GM21825 (cell line): Measurements from ENCODE around the gene PLEKHM3.

Experiments used
- ATAC-seq: cut with Tn5 transposase; IDR thresholded peaks from one replicate; pipeline ENCODE4 v1.9.1; 2021; ENCODE audit warnings: mild to moderate bottlenecking, moderate library complexity; ENCODE audit not compliant: unreplicated experiment

The PLEKHM3 gene

DNA sequence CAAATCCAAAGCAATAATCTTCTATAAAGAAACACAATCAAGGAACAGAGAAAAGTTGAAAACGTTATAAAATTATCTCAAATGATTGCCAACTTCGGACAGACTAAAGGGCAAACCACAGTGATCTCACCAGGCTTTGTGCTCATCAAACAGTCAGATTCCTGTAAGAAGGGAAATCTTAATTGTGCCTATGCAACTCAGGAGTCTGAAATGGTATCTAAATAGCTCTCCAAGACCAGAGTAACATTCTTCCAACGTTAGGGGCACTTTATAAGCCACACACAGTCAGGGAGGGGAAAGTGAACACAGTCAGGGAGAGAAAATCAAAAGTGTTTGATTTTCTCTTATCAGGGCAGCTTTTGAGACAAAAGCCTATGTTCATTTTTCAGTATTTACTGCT, 29.4 kb downstream of the PLEKHM3 start:
- ATAC-seq = no peak

DNA sequence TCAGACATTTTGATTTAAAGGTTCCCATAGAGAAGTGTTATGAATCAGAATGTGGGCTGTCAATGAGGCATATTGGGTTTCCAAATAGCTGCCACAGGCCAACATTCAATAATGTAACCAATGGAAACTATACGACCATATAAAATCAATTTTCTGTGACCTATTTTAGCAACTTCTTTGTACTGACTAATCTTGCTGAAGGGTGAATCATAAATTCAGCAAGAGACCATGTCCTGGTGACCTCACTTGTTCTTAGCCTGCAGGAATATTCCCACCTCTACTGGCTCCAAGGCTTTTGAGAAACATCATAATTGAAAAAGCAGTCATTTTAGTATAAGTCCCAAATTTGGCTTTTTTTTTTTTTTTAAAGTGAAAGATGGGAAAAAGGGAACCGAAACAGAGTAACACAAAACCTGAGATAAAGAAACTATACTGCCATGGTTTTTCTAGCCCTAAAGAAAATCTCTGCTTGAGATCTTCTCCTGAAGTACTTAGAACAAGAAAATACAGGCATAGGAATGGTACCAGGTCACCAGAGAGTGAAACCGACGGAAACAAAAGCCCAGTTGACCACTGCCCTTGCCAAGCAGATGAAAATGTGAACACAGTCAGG, 32.1 kb downstream of the PLEKHM3 start:
- no peak for ATAC-seq

DNA sequence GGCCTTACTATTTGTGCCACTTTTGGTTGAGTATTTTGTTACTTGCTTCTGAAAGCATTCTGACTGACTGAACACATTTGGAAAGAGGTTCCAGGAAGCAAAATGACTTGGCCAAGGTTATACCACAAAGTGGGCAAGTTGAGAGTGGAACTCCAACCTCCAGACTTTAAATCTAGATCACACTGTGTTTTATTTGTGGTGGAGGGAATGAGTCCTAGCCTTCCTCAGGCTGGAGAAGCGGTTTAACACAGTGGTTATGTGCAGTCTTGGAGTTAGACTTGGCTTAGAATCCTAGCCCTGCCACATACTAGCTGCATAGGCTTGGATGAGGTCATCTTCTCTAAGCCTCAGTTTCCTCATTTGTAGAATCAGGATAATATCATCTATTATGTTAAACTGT, 33.4 kb downstream of the PLEKHM3 start:
- ATAC-seq = no peak

DNA sequence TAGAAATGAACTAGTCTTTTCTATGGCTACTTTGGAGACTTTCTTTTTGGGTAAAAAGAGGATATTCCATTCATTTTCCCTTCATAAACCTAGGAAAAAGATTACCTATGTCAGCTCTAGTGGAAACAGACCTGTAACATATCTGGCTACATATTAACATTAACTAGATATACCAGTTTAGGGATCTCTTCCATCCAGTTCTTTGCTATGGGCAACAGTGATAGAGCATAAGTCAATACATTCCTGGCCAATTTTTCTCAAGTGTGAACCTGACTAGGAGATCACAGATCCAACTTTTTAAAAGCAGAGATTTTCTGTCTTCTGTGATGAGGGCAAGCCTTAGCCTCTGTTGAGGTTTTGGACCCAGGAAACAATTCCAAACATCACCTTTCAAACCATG, 34.5 kb downstream of the PLEKHM3 start:
- no peak for ATAC-seq

DNA sequence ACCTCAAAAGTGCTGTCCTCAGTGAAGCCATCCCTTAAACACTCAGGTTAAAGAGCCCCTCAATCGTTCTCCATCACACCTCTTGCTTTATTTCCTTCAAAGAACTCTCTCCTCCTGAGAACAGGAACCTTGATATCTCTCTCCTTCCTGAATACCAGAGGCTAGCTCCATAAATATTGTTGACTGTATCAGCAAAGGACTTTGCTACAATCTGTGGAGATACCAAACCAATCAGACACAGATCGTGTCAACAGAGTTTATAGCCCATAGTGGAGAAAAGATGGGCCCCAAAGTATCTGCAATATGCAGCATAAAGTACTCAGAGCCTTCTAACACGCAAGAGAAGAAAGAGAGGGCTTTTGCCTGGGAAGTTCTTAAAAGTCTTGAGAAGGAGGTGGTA, 36.4 kb downstream of the PLEKHM3 start:
- no peak for ATAC-seq

DNA sequence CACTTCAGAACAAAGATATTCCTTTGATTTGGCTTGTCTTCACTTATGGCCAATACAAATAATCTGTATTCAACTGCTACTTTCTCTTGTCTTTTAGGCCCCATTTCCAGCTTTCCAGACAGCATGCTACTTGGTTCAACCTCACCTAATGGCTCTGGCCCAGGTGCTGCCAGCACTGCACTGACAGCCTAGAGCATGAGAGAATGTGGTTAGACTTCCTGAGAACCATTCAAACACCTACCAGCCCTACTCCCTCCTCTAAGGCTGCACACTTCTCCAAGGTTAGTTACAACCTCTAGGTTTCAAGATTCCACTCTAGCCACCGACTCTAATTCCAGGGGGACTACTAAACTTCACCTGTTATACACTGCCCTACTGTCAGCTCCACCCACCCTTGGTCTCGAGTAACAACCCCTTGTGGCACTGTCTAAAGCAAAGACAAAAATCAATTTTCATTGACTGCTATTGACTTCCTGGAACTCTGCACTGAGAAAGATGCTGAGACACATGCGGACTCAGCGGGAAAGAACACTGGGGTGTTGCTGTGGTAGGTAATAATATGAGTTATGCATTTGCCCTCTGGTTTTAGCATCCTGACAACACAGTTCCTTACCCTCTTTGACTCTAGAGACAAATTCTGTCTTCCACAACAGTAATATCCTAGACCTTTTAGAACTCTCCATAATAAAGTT, 38.2 kb downstream of the PLEKHM3 start:
- no peak for ATAC-seq

DNA sequence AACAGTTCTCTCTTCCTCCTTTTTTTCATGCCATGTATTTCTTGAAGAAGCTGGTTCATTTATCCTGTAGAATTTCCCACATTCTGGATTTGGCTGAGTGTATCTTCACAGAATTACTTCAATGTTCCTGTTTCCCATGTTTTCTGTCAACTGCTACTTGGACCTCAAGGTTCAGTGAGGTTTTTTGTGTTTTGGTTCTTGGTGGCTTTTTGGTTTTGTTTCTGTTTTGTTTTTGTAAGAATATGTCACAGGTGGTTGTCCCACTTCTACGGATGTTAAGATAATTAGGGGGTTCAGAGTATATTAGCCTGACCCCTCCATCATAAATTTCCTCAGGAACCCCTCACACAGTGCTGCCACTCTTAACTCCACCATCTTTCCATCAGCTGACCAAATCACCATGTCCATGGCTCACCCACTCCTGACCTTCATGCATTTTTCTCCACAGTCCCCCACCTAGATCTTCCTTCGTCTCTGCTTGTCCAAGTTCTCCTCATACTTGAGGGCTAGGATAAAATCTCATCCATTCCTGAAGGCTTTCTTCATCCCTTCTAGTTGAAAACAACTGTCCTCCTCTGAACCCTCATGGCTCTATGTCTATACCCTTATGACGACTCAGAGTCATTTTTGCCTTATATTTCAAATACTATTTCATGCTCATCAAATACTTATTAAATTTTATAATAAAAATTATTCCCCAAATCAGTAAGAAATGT, 40.4 kb downstream of the PLEKHM3 start:
- ATAC-seq = no peak

DNA sequence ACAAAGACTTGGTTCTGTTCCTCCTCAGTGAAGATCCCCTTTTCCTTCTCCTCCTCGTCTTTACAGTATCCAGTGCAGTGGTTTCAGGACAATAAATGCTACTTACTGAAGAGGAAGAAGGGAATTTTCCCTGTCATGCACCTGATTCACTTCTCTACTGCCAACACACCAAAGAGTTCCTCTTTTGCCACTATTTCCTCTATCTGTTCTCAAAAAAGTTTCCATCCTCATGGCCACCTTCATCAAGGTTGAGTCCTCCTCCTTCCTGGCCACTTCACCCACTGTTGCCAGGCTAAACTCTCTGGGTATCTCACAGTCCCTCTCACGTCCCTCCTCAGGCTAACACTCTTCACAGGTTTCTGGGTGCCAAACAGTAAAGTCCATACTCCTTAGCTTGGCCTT, 41.7 kb downstream of the PLEKHM3 start:
- ATAC-seq = peak; percentile 66

DNA sequence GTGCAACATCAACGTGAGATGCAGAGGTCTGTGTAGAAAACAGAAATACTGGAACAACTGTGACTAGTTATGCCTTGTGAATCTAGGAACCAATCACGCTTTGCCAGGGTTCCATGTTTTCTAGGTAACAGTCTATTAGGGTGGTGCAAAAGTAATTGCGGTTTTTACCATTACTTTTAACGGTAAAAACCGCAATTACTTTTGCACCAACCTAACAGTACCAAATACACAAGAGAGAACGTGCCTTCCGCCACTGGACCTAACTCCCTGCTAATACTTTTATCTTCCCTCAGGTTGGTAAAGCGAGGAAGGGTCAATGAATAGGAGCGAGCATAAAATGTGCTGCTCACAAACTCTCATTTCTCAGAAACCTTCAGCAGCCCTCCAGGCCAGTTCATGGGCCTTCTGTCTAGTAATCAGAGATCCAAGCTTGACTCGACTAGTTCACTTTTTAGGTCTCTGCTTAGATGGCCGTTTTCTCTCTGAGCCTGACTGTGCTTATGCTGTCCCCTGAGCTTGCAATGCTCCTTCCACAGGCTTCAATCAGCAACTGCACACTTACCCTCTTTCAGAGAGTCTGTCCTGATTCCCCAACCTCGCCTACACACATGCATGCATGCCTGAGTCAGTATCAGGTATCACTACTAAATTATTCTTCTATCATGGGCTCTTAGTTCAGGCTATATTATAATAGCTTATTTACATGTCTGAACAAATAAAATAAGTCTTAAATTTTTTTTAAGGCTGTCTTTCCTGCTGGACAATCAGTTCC, 47.0 kb downstream of the PLEKHM3 start:
- no peak for ATAC-seq

DNA sequence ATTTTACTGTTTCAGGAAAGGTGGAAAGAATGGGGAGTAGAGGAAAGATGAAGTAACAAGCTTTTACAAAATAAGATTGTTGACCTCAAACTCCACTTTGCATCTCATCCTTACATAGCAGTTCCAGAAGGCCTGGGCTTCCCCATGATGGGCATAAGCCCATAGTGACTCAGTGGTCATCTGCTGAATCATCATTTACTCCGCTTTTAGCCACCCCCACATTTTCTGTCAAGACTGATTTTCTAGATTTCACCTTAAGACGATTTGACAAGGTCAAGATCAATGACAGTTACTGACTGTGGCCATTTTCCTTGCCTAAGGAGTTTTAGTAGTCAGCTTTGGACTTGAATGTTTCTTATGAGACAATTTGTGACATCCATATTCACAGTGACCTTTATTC, 49.4 kb downstream of the PLEKHM3 start:
- no peak for ATAC-seq

DNA sequence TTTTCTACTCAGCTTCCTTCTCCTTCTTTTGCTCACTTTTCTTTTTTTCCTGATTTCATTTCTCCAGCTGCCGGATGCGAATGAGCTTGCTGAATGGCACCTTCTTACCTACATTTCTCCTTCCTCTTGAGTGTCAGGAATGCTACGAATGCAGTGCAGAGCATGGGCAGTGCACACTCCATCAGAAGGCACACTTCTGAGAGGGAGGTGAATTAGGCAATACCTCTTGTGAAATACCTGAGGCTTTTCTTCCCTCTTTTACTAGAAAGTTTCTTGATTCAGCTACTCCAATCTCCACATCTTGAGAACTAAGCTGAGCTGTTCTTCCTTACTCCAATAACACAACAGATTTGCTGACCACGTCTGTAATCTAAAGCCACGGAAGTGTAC, 51.1 kb downstream of the PLEKHM3 start:
- no peak for ATAC-seq

DNA sequence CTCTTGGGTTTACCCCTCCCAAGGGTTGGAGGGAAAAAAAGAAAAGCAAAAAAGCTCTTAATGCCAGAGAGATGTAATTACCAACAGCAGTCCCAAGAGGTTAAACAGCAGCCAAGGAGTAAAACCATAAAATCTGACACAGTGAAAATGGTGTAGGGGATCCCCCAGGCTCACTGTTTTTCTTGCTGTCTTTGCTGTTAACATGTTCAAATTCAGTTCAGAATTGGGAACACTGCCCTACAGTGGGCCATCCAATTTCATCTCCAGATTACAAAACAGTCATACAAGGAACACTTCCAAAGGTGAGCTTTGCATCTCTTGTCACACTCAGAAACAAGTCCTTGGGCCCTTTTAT, 54.5 kb downstream of the PLEKHM3 start:
- ATAC-seq = no peak

DNA sequence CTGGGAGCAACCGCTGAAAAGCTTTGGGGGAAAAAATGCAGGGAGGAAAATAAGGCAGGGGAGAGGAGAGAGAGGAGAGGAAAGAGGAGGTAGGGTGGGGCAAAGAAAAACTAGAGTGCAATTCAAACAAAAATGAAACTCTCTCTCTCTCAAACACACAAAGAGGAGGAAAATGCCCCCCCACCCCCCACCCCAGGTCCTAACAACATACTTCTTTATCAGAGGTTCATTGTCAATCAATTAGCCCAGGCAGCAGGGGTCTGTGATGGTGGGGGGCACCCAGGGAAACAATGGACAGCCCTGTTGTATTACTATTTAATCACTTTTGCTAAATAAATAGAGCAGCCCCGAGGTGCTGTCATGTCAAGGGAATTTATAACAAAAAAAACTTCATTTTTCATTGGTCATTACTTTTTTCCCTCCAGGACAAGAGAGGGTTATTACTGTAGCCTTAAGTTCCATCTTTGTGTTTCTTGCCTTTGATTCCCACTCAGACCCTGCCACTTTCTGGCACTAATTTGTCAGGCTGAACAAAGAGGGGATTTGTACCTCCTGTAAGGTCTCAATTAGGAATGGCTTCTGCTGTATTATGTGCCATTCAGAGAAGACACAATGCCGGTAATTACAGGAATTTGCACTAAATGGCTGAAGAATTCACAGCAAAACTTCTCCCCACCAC, 55.0 kb downstream of the PLEKHM3 start:
- no peak for ATAC-seq

DNA sequence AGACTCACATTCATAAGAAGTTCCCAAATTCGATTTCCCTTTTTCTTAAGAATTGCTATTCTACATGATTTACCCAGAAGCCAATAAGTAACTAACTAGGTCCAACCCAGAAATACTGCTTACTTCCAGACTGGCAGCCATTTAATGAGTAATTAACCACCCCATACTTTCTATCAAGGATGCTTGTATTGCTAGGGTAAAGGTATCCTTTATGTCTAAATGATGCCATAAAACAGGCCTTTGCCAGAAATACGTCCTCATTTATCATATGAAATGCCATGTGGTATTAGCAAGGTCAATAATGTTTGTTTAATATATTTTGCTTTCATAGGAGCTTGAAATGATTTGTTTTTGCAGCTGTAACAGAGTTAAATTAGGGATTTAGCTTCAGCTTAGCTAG, 56.1 kb downstream of the PLEKHM3 start:
- ATAC-seq = no peak

DNA sequence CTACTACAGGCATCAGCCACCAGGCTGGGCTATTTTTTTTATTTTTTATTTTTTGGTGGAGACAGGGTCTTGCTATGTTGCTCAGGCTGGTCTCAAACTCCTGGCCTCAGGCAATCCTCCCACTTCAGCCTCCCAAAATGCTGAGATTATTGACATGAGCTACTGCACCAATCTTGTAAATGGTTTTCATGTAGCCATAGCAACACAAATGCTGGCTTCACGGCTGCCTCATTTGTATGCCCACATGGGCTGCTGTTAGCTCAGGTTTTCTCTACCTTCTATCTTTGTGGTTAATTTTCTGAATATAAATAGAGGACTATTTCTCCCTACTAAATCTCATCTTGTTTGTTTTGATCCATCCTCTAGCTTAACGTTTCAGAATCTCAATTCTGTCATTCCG, 58.2 kb downstream of the PLEKHM3 start:
- no peak for ATAC-seq

DNA sequence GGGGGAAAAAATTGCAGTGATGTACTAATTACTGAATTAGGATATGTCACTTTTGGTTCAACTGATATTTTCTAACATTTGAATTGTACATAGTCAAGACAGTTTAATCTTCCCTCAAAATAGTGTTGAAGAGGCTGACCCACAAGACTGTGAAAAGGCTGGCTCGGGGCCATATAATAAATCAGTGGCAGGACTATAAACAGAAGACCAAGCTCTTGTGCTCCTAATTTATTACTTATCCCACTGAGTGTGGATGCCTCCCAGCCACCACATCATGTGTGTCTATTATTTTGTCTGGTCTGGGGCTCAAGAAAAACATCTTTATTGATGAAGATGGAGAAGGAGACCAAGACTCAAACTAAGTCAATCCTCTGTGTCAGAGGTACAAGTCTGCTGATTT, 64.4 kb downstream of the PLEKHM3 start:
- no peak for ATAC-seq

DNA sequence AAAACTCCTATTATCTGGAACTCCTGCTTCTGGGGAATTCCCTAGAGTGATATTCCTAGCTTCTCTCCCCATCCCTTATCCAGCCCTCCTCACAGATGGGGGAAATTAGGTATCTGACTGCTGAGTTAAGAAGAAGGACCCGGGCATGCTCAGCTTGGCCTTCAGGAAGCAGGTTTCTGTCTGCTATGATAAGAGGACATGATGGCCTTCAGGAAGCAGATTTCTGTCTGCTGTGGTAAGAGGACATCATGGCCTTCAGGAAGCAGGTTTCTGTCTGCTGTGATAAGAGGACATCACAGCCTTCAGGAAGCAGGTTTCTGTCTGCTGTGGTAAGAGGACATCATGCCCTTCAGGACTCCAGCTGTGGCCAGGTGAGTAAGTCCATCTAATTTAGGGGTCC, 65.2 kb downstream of the PLEKHM3 start:
- no peak for ATAC-seq

DNA sequence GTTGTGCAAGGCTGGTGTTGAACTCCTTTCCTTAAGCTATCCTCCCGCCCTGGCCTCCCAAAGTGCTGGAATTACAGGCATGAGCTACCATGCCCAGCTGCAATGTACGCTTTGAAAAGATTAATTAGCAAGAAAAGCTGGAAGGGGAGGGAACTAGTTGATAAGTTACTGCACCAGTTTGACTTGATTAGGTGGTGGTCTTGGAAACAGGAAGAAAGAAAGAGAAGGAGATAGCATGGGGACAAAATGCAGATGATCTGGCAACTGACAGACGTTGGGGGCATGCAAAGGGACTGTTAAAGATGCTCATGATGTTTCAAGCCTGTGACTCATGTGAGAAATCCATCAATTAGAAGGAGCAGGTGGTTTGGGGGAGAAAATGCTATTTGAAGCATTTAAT, 68.6 kb downstream of the PLEKHM3 start:
- no peak for ATAC-seq

DNA sequence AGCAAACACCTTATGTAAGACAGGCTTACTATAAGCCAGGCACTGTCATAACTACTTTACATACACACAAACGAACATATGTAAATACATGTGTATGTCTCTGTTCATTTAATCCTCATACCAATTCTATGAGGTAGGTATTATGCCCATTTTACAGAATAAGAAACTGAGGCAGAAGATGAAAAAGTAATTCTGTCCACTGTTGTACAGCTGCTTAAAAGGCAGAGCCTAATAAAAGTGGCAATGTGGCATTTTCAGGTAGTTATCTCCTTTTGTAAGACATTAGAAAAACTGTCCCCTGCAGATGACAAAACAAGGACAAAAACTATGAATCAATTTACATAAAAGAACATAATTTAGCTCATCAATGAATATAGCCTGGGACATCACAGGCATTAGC, 69.9 kb downstream of the PLEKHM3 start:
- no peak for ATAC-seq

DNA sequence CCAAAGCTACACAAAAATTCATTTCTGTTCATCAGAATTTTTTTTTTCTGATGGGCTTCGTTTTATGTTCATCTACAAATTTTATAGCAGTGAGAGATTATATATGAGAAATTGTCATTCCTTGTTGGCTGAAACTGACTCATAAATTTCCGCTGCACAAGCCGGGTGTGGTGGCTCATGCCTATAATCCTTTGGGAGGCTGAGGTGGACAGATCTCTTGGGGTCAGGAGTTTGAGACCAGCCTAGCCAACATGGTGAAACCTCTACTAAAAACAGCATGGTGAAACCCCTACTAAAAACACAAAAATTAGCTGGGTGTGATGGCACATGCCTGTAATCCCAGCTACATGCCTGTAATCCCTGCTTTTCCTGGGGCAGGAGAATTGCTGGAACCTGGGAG, 72.0 kb downstream of the PLEKHM3 start:
- no peak for ATAC-seq
